GM19468 (cell line): ENCODE results near the gene PTPRN2.

Experiments
- ATAC-seq: cut with Tn5 transposase; IDR thresholded peaks from one replicate; pipeline ENCODE4 v1.9.1; 2021; ENCODE audit warnings: mild to moderate bottlenecking, moderate library complexity, moderate number of reproducible peaks; ENCODE audit not compliant: unreplicated experiment; ENCODE audit errors: extremely low read depth

The PTPRN2 gene

DNA sequence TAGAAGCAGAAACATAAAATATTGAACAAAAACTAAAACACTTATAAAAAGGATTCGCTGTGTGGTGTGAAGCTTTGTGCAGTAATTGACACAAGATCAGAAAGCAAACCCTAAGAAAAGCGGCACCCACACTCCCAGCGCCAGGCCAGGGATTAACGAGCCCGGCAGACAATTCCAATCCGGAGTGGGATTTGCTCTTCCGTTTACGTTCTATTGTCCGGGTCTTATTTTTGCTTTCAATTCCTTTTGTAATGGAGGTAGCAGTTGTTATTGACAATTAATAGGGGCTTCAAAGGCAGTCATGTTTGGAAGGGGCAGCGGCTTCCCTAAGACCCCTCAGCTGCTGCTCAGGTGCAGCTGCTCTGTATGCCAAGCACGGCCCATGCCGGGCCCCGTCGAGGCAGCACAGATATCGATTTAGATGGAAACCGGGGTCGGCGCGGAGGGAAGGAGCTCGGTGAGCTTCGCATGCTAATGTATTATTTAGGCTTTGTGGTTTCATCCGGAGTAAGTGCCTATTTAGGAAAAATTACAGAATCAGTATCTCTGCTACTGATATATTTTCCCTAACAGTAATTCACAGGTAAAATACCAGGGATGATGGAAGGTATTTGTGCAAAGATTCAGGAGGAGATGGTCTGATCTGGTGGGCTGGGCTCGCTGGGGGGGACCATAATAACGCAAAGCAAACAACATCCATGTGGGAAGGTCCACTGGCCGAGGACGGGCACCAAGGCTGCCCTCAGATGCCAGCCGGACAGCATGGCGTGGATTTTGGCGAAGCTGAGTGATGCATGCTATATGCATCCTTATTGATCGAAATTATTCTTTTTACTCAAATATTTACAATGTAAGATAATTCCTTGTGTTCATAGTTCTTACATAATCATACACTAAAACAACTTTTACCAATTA lies 561.7 kb downstream of the PTPRN2 start:
- no peak for ATAC-seq

DNA sequence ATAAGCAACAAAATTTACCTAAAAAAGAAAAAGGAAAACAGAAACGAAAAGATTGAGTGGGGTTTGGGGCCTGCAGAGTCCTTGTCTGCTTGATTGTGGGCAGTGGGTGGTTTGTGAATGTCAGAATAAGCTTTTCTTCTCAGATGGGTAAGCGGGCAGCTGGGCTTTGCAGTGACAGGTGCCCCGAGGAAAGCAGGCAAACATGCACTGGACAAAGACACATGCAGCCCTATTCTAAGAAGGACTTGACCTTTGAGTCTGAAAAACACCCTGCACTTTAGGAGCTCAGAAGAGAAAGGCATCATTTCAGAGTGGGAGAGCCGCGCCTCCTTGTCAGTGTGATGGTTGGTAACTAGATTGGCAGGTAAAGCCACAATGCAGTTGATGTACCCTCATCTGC lies 562.7 kb downstream of the PTPRN2 start:
- ATAC-seq = no peak

DNA sequence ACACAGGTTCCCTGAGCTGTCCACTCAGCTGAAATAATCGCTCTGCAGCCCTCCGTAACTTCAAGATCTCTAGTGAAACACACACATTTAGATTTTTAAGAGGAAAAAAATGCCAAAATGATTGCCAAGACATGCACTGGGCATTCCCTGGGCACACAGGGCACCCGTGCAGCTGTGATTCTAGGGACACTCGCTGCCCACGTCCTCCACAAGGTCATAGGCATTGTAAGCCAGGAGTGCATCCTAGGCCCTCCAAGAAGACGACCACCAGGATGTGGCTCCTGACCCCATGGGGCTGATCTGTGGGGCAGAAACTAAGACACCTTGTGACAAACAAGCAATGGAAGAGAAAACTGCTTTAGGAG lies 563.3 kb downstream of the PTPRN2 start:
- ATAC-seq = no peak

DNA sequence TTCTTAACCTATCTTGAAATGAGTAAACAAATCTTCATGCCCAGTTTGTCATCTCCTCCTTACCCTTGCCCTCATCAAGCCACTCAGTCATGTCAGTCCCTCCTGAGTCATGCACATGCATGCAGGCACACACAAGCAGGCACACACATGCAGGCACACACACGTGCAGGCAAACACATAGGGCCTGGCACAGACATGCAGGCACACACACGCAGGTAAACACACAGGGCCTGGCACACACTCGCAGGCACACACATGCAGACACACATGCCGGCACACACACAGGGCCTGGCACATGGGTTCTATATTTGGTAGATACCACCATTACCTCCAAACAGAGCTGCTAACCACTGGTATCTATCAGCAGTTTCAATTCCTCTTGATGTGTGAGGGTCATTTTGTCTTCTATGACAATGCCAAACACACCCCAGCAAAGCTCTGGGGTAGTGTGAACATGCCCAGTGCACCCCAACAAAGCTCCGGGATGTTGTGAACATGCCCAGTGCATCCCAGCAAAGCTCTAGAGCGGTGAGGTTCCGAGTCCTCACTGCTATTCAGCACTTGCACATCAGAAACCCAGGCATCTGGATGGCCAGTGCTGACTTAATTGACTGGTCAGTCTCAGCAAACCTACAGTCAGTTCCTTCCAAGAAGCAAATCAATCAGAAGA lies 563.8 kb downstream of the PTPRN2 start:
- ATAC-seq = no peak

DNA sequence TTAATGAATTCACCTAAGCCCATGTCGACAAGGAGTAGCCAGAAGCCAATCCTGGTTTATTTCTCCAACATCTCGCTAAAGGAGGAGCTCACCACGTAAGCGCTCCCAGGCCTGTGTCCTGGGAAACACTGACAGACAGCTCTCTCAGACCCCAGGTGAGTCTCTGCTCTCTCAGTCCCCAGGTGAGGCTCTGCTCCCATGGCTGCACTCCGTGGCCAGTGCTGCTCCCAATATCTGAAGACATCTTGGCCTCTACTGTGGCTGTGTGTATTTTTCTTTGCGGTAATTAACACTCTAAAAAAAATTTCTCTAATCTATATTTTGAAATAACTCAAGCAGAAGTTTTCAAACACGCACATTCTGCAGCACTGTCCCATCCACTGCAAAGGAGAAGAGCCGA lies 564.5 kb downstream of the PTPRN2 start:
- no peak for ATAC-seq

DNA sequence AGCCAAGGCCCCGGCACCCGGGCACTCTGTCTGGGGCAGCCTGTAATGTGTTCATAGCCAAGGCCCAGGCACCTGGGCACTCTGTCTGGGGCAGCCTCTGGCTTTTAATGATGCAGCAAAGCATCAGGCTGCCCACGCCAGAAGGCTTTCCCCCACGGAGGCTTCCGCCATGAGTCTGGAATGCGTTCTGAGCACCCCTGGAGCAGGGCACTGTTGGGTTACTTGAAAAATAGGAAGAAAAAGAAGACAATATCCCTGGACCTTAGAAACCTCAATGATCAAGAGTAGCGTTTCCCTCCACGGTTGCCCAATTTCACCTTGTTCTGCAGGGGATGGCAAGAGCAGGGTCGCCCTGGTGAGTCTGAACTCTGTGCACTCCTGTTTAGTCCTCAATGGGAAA lies 565.0 kb downstream of the PTPRN2 start:
- no peak for ATAC-seq

DNA sequence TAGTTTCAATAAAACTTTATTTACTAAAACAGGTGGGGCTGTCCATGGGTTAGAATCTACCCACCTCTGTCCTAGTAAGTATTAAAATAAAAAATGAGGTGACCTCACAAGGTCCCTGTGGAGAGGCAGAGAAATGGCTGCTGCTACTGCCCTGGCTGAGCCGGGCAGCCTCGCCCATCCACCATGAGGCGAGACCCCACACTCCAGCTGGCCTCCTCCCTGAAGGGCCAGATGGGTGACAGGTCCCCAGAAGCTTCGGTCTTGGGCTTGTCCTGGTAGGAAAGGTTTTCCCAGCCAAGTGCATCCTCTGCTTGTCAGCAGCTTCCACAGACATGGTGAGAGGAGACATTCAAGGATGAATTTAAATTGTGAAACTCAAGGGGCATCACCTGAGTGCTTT lies 565.8 kb downstream of the PTPRN2 start:
- no peak for ATAC-seq

DNA sequence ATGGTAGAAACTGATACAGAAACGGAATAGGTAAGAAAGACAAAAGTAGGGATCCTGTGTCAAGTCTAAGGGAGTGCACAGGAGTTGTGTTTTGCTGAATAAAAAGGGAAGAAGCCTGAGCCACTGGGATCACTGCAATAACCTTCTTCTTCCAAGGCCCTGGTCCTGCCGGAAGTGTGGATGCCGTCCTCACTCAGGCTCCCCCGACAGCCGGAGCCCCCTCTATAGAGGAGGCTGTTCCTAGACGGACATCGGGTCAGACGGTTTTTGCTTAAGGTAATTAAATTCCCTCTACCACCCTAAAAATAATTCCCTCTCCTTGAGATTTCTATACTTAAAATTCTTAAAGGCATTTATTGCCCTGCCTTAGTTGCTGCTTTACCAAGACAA lies 566.9 kb downstream of the PTPRN2 start:
- ATAC-seq = no peak

DNA sequence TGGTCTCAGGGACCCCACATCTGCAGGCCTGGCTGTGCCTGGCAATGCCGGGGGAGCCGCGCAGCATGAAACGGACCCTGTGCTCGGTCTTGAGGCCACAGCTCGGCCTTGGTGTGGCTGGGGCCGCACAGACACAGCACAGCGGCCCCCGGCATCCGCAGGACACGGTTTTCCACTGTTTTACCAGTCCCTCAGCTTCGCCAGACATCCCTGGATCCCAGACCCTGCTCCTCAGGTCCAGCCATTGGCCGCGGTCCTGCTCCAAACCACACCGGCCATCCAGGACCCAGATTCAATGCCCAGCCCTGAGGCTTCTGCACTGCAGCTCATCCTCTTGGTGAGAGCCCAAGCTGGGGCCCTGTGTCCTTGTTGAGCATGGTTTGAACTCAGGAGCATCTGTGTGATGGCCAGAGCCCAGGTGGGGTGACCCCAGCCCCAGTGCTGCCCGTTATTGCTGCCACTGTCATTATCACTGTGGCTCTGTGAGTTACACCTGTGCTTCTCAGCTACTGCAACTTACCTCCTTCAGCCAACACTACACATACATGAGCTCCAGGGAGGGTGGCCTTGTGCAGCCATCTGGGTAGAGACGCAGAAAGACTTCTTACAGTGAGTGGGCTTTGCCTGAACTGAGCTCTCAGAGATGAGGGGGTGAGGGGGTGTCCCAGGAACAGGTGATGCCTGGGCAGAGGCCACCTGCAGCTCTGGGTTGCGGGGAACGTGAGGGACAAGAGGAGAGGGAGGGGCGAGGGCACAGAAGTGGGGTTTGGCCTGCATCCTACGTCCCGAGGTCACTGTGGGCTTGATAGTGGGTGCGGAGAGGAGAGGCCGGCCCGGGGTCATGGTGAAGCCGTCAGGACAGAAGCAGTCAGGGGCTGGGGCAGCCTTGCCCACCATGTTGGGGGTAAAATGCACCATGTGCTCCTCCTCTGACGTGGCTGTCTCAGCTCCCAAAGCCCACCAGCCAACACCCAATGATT lies 567.6 kb downstream of the PTPRN2 start:
- no peak for ATAC-seq

DNA sequence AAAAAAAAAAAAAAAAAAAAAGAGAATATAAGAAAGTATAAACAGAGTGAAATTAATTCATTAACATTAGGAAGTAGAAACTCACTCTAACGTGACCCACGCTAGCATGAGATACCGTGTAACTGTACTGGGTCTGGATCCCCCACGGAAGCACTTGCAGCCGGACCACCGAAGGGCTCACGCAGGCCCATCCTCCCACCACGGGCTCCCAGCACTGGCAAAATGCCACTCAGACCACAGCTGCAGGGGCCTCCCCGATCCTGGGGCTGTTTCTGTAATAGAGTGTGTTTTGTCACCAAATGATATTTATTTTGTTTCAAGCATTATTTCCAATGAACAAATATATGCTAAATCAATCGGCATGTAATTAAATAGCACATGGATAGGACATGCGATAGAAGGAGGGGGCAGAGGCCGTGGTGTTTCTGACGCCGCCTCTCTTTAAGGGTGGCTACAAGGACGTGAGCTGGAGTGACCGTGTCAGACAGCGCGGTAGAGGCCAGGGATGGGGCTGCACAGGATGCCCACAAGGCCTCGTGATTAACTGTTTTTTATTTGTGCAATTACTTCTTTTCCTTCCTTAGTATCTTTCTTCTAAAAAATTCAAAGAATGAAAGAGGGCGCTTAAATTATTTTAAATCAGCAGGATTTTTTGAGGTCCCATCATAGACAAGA lies 568.5 kb downstream of the PTPRN2 start:
- ATAC-seq = no peak

DNA sequence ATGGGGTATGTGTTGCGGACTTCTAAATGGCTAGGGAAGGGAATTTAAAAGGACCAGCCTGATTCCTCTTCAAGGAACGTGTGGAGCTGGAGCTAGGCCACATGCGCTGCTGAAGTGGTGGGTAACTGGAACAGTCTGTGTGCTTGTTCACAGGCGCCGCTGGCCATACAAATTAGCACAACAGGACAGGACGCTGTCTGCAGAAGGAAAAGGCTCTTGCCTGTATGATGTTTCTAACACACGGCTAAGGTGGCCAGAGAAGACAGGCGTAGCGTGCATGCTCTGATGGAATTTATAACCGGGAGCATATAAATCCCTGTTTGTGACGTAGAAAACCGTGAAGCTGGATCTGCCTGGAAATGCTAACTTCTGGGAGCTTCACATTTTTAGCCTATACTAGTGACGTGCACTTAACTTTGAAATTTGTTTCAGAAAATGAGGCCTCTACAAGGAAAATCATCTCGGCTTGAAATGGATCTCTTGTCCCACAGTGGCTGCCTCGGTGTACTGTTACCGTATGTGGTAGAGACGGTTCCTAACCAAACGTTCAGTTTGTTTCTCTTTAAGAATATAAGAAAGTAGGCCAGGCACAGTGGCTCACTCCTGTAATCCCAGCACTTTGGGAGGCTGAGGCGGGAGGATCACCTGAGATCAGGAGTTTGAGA lies 569.4 kb downstream of the PTPRN2 start:
- ATAC-seq = no peak

DNA sequence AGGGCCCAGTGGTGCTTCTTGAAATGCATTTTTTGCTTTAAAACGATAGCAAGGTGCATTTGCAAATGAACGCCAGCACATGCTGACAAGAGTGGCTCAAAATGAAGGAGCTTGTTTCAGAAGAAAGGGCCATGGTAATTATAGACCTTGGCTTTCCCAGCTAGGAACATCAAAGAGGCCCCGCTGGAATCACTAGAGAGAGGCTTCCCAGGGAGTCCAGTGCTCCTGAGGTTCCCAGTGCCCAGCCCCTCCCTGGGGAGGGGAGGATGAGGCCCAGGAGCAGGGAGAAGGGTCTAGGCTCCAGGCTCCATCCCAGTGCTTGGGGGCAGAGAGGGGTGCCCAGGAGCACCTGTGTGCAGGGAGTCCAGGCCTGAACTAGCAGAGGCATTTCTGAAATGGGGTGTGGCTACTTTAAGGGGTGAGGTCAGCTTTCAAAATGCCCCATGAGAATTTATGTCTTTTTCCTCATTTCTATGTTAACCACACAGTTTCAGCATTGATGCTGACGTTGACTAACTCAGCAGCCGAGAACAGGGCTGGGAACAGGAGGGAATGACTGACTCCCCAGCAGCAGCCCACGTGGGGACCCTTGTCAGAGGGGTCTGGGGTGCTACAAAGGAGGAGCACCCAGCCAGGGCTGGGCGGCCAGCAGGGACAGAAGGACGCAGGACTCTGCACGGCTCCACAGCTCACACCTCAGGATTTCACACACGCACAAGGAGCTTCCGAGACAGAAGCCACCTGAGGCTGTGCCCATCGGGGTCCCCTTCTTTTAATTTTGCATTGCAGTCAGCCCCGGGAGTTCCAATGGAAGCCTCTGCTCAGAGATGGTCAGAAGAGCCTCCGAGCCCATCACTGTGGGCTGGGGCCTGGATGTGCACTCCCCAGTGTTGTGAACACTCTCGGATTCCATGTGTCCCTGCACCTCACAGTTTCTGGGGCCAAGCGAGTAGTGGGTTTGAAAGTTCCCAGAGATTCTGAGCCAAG lies 570.2 kb downstream of the PTPRN2 start:
- no peak for ATAC-seq

DNA sequence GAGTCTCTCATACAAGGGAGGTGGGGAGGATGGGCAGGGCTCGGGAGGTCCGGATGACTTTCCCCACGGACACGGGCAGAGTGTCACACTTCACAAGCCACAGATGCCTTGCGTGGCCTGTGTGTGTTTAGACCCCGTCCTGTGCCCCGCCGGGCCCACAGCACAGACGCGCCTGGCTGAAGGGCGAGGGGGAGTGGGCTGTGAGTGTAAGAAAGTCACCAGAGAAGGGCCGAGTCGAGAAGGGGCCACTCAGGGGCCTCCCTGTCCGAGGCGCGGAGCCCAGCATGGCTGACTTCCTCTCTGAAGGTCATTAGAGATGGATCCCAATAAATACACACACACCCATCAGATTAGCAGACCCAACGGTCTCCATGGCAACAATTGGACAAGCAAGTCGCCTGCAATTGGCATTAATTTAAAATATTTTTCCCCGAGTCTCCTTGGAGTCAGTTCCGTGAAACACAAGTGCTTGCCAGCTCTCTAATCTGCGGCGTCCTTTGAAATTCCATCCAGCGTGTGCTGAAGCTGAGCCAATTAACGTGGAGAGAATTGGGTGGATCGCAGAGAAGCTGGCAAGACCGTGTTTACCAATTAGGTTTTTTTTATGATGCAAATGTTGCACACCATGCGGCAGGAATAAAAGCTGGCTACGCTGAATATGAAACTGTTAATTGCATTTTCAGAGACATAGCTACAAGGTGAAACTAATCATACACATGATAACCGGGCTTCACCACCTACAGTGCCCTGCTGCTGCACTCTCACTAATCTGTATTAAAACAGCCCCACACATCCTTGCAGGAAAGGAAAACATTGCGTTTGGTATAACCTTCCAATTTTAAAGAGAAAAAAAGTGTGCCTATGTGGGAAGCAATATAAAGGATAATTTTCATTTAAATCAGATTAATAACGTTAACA lies 571.2 kb downstream of the PTPRN2 start:
- ATAC-seq = no peak

DNA sequence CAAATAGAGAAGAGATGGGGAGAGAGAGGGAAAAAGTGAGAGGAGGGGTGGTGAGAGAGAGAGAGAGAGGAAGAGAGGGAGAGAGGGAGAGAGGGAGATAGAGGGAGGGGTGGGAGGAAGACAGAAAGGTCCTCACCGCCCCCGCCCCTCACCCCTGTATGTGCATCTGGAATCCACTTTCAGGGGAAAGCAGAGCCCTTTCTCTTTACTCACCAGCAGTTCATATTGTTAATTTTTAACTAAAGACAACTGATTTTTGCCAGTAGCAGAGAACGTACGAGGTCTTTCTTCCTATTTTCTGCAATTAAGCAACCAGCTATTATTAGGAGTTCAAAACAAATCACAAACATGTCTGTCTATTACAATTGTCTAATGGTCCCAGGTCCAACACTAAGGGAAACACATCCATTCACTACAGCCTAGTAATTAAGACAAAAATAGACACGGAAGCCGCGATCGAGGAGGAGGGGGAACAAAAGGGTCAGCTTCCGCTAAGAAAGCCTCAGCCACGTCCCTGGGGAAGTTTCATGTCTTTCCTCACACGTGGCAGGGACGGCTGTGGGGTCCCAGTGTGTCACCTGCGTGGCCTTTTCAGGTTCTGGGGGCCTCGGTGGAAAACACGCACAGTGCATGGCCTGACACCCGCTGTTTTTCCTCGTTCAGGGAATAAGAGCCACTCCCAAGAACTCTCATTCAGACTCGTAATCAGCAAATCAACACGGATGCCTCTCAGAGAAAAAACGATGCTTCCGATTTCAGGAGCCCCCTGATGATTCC lies 572.0 kb downstream of the PTPRN2 start:
- no peak for ATAC-seq

DNA sequence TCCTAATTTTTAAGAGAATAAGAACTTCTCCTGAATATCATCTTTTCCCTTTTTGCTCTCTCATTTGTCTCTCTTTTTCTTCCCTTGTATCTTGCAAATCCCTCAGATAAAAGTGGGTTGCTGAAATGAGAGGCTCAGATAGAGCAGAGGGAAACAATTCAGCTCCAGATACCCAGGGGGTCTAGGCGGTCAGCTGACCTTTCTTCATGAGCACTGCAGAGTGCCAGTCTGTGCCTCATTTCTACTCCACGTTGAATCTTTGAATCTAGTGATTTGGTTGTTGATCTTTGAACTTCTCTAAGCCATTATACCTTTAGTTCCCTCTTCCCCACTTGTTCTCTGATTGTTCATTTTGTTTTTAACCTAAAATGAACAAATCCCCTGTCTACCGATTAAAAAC lies 572.6 kb downstream of the PTPRN2 start:
- no peak for ATAC-seq

DNA sequence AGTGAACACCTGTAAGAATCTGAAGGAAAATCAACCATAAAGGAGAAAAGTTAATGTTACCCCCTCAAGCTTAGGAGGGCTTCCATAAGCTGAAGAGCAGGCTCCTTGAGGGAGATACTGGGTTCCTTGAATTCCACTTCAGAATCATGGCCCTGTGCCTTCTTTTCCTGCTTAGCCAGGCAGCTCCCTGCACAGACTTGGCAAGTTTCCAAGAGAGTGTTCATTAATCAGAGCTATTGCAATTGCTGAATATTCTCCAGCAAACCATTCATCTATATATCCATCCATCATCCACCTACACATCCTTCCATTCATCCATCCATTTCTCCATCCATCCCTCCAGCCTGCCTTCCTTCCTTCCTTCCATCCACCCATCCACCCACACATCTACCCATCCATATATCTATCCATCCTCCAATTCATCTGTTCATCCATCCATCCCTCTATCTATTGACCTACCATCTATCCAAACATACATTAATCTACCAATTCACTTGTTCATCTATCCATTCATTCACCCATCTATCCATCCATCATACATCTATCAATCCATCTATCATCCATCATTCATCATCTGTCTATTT lies 574.4 kb downstream of the PTPRN2 start:
- no peak for ATAC-seq
